ENCODE results near the gene SEMA3A. TPM values are rescaled to one million over a fixed set of nuclear protein-coding genes. Genes with fewer than 3 reads are reported as not detected.

The SEMA3A gene
- total RNA-seq, 1 experiment from 2014 or later = 32.2 TPM

DNA sequence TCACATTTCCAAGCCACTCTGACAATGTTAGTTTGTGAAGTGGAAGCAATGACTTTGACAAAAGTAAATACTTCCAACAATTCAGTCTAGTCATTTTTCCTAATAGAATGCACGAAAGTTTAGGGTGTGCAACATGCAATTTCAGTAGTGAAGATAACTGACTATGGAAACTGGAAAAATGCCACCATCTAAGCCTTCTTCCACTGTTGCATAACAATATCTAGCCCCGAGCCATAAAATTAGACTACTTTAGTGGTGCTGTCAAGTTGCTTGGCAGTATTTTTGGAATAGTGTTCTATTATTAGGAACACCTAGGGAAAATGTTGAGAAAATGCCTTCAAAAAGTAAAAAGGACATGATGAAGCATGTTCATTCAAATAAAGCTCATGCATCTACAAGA is 17.9 kb downstream of the SEMA3A start:
- Mint-ChIP-seq H3K4me1 (no peaks in the 10 kb centered on the region), H3K27me3 (ENCODE audit: low read depth) (no peaks in the 10 kb centered on the region; the same call in 1 of the 2 replicates), H3K9me3 (peaks cover 19% of the 10 kb centered on the region), H3K27ac (no peak overlapping the region), H3K4me3 (no peak overlapping the region), H3K36me3 (peaks cover 32% of the 10 kb centered on the region)
- TF ChIP-seq ZNF425 (CRISPR knock-in tag; conservative IDR thresholded peaks at IDR 0.05) = no peak
- TF ChIP-seq, protein P1, sequence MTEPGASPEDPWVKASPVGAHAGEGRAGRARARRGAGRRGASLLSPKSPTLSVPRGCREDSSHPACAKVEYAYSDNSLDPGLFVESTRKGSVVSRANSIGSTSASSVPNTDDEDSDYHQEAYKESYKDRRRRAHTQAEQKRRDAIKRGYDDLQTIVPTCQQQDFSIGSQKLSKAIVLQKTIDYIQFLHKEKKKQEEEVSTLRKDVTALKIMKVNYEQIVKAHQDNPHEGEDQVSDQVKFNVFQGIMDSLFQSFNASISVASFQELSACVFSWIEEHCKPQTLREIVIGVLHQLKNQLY (CRISPR knock-in tag; IDR thresholded peaks at IDR 0.05) = no peak
- no peak for TF ChIP-seq FOXP1 (CRISPR knock-in tag; IDR thresholded peaks at IDR 0.05; ENCODE audit: borderline replicate concordance)
- TF ChIP-seq, protein P2, sequence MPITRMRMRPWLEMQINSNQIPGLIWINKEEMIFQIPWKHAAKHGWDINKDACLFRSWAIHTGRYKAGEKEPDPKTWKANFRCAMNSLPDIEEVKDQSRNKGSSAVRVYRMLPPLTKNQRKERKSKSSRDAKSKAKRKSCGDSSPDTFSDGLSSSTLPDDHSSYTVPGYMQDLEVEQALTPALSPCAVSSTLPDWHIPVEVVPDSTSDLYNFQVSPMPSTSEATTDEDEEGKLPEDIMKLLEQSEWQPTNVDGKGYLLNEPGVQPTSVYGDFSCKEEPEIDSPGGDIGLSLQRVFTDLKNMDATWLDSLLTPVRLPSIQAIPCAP (CRISPR knock-in tag; IDR thresholded peaks at IDR 0.05) = no peak
- TF ChIP-seq ZBTB21 (CRISPR knock-in tag; IDR thresholded peaks at IDR 0.05; ENCODE audit: borderline replicate concordance) = no peak
- TF ChIP-seq OVOL2 (CRISPR knock-in tag; IDR thresholded peaks at IDR 0.05; ENCODE audit: borderline replicate concordance) = no peak
- TF ChIP-seq, protein P3, sequence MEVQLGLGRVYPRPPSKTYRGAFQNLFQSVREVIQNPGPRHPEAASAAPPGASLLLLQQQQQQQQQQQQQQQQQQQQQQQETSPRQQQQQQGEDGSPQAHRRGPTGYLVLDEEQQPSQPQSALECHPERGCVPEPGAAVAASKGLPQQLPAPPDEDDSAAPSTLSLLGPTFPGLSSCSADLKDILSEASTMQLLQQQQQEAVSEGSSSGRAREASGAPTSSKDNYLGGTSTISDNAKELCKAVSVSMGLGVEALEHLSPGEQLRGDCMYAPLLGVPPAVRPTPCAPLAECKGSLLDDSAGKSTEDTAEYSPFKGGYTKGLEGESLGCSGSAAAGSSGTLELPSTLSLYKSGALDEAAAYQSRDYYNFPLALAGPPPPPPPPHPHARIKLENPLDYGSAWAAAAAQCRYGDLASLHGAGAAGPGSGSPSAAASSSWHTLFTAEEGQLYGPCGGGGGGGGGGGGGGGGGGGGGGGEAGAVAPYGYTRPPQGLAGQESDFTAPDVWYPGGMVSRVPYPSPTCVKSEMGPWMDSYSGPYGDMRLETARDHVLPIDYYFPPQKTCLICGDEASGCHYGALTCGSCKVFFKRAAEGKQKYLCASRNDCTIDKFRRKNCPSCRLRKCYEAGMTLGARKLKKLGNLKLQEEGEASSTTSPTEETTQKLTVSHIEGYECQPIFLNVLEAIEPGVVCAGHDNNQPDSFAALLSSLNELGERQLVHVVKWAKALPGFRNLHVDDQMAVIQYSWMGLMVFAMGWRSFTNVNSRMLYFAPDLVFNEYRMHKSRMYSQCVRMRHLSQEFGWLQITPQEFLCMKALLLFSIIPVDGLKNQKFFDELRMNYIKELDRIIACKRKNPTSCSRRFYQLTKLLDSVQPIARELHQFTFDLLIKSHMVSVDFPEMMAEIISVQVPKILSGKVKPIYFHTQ (CRISPR knock-in tag; IDR thresholded peaks at IDR 0.05) = no peak
- no peak for TF ChIP-seq KAT7 (CRISPR knock-in tag; IDR thresholded peaks at IDR 0.05; ENCODE audit: borderline replicate concordance)
- TF ChIP-seq GRHL2 (CRISPR knock-in tag; IDR thresholded peaks at IDR 0.05; ENCODE audit: insufficient replicate concordance, severe bottlenecking) = no peak
- TF ChIP-seq RELA (CRISPR knock-in tag; IDR thresholded peaks at IDR 0.05; ENCODE audit: borderline replicate concordance) = no peak
- TF ChIP-seq ZNF263 (CRISPR knock-in tag; IDR thresholded peaks at IDR 0.05; ENCODE audit: low read depth) = no peak
- TF ChIP-seq TCF7 (CRISPR knock-in tag; IDR thresholded peaks at IDR 0.05; ENCODE audit: low read depth) = no peak
- TF ChIP-seq, protein P4, sequence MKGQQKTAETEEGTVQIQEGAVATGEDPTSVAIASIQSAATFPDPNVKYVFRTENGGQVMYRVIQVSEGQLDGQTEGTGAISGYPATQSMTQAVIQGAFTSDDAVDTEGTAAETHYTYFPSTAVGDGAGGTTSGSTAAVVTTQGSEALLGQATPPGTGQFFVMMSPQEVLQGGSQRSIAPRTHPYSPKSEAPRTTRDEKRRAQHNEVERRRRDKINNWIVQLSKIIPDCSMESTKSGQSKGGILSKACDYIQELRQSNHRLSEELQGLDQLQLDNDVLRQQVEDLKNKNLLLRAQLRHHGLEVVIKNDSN (CRISPR knock-in tag; IDR thresholded peaks at IDR 0.05) = no peak
- TF ChIP-seq, protein P5, sequence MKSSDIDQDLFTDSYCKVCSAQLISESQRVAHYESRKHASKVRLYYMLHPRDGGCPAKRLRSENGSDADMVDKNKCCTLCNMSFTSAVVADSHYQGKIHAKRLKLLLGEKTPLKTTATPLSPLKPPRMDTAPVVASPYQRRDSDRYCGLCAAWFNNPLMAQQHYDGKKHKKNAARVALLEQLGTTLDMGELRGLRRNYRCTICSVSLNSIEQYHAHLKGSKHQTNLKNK (CRISPR knock-in tag; IDR thresholded peaks at IDR 0.05) = no peak
- TF ChIP-seq, protein P6, sequence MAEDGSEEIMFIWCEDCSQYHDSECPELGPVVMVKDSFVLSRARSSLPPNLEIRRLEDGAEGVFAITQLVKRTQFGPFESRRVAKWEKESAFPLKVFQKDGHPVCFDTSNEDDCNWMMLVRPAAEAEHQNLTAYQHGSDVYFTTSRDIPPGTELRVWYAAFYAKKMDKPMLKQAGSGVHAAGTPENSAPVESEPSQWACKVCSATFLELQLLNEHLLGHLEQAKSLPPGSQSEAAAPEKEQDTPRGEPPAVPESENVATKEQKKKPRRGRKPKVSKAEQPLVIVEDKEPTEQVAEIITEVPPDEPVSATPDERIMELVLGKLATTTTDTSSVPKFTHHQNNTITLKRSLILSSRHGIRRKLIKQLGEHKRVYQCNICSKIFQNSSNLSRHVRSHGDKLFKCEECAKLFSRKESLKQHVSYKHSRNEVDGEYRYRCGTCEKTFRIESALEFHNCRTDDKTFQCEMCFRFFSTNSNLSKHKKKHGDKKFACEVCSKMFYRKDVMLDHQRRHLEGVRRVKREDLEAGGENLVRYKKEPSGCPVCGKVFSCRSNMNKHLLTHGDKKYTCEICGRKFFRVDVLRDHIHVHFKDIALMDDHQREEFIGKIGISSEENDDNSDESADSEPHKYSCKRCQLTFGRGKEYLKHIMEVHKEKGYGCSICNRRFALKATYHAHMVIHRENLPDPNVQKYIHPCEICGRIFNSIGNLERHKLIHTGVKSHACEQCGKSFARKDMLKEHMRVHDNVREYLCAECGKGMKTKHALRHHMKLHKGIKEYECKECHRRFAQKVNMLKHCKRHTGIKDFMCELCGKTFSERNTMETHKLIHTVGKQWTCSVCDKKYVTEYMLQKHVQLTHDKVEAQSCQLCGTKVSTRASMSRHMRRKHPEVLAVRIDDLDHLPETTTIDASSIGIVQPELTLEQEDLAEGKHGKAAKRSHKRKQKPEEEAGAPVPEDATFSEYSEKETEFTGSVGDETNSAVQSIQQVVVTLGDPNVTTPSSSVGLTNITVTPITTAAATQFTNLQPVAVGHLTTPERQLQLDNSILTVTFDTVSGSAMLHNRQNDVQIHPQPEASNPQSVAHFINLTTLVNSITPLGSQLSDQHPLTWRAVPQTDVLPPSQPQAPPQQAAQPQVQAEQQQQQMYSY (CRISPR knock-in tag; IDR thresholded peaks at IDR 0.05) = no peak
- ChIA-PET POLR2A (no interaction called here), CTCF (no interaction called here)
- ATAC-seq (no peak), DNase-seq (ENCODE audit: low spot score) (no peak)
